Mucosa of gallbladder (tissue), 1 donor: Measurements from ENCODE around the gene NACC1. TPM values are rescaled to one million over a fixed set of nuclear protein-coding genes. Genes with fewer than 3 reads are reported as not detected.
"Not testable (repeated sequence)": the region's sequence is repeated elsewhere in the genome, so short reads cannot be mapped to it uniquely, and the experiment has no call there.

Experiments
- DNase-seq: peaks from one replicate; pipeline ENCODE4 v3.0.0-alpha.2; 2020; ENCODE audit warnings: low spot score
- total RNA-seq: library from RNA; stranded (reverse); gene quantifications from one replicate; pipeline ENCODE4 v1.2.1, GENCODE V29; 2021
- donor health status: DM: no; HTN: no; CAD: no.

The NACC1 gene
- total RNA-seq, 1 donor from 2014 or later, result 72.0 TPM

GRCh38 chr19:13164343-13165161 is 46.5 kb downstream of the NACC1 start:
- DNase-seq, result no peak

- DNase-seq, result no peak
These were observed 47.3 kb downstream of the NACC1 start for GRCh38 chr19:13165162-13165997.

- DNase-seq, result not testable (repeated sequence)
These were observed 48.1 kb downstream of the NACC1 start for GRCh38 chr19:13166151-13166550.

GRCh38 chr19:13169769-13170168 is 51.7 kb downstream of the NACC1 start:
- peak; percentile 71 for DNase-seq

- no peak for DNase-seq
These were observed 53.1 kb downstream of the NACC1 start for GRCh38 chr19:13171146-13171545.

- DNase-seq, result peak; percentile 80
These were observed 54.5 kb downstream of the NACC1 start for GRCh38 chr19:13172346-13173138.

- no peak for DNase-seq
These were observed 55.2 kb downstream of the NACC1 start for GRCh38 chr19:13173139-13173737.

GRCh38 chr19:13176345-13176744 is 58.3 kb downstream of the NACC1 start:
- no peak for DNase-seq

- not testable (repeated sequence) for DNase-seq
These were observed 59.5 kb downstream of the NACC1 start for GRCh38 chr19:13177584-13177983.

- not testable (repeated sequence) for DNase-seq
These were observed 60.2 kb downstream of the NACC1 start for GRCh38 chr19:13178291-13178690.

- DNase-seq, result peak; percentile 61
These were observed 63.8 kb downstream of the NACC1 start for GRCh38 chr19:13181747-13182388.

GRCh38 chr19:13184926-13185325 is 66.9 kb downstream of the NACC1 start:
- DNase-seq, result not testable (repeated sequence)

- not testable (repeated sequence) for DNase-seq
These were observed 67.9 kb downstream of the NACC1 start for GRCh38 chr19:13185763-13186657.

- not testable (repeated sequence) for DNase-seq
These were observed 68.6 kb downstream of the NACC1 start for GRCh38 chr19:13186688-13187087.

- DNase-seq, result no peak
These were observed 69.4 kb downstream of the NACC1 start for GRCh38 chr19:13187419-13187818.

- DNase-seq, result no peak
These were observed 71.5 kb downstream of the NACC1 start for GRCh38 chr19:13189600-13189999.
